ENCODE data around the gene PTPN11.

GRCh38 chr12:112513471-112513870 is 94.7 kb downstream of the PTPN11 start:
- no peak for TF ChIP-seq CTCF (IDR thresholded peaks at IDR 0.05; ENCODE audit: extremely low read depth in 1 of 2, insufficient read depth in 1 of 2, low read depth in 1 of 2, low read length in 2 of 2)
- TF ChIP-seq POLR2AphosphoS5 (IDR thresholded peaks at IDR 0.05; ENCODE audit: insufficient read depth, low read depth, low read length), result no peak
